HG03469 (cell line): ENCODE data around the gene CDK10.
"Not testable (repeated sequence)": the region's sequence is repeated elsewhere in the genome, so short reads cannot be mapped to it uniquely, and the experiment has no call there.

ENCODE experiments used
- ATAC-seq: cut with Tn5 transposase; IDR thresholded peaks from one replicate; pipeline ENCODE4 v1.9.1; 2021; ENCODE audit warnings: mild to moderate bottlenecking, moderate library complexity, moderate number of reproducible peaks; ENCODE audit not compliant: unreplicated experiment

Gene CDK10

GRCh38 chr16:89695086-89695874 lies 8.8 kb downstream of the CDK10 start:
- ATAC-seq, result no peak

DNA sequence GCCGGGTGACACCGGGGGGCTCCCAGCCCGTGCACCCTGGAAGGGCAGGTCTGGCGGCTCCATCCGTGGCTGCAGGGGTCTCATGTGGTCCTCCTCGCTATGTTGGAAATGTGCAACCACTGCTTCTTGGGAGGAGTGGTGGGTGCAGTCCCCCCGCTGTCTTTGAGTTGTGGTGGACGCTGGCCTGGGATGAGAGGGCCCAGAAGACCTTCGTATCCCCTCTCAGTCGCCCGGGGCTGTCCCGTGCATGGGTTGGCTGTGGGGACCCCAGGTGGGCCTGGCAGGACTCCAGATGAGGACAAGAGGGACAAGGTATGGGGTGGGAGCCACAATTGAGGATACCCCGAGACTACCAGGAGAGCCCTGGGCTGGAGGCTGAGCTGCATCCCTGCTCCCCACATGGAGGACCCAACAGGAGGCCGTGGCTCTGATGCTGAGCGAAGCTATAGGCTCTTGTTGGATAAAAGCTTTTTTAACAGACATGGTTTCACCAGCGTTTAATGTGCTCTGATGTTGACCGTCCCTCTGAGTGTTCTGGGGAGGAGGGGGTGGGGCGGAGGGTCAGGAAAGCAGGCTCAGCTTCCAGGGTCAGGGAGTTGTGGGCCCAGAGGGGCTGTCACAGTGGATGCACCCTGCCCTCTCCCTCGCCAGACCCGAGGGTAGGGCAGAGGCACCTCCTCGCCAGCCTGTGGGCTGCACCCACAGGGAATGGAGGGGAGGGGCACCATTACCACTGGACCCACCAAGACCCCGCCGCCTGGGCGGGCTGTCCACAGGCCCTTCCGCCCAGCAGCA lies 9.6 kb downstream of the CDK10 start:
- ATAC-seq, result no peak

GRCh38 chr16:89696670-89697128 lies 10.2 kb downstream of the CDK10 start:
- ATAC-seq, result no peak

DNA sequence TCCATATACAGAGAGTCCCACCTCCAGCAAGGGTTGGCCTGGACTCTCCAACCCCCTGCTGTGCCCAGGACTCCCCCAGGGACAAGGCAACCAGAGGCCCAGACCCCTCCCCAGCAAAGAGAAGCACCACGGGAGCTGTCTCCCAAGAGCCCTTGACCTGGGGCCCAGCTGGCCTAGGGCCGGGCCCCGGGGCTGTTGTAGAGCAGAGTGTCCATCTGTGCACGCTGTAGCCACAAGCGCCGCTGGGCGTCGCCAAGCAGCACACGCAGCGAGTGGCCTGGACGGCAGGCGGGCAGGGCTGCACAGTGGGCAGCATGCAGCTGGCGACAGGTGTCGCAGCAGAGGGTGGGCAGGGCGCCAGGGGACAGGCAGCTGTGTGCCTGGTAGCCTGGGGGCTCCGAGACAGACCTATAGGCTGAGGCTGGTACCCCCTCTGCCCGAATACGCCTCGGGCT lies 10.7 kb downstream of the CDK10 start:
- ATAC-seq, result no peak

GRCh38 chr16:89697616-89698331 lies 11.3 kb downstream of the CDK10 start:
- no peak for ATAC-seq

DNA sequence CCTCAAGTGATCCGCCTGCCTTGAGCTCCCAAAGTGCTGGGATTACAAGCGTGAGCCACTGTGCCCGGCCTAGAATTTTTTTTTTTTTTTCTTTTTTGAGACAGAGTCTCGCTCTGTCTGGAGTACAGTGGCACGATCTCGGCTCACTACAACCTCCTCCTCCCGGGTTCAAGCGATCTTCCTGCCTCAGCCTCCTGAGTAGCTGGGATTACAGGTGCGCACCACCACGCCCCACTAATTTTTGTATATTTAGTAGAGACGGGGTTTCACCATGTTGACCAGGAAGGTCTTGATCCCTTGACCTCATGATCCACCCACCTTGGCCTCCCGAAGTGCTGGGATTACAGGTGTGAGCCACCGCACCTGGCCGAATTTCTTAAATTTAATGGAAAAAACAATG lies 12.2 kb downstream of the CDK10 start:
- not testable (repeated sequence) for ATAC-seq

GRCh38 chr16:89699629-89700099 lies 13.2 kb downstream of the CDK10 start:
- not testable (repeated sequence) for ATAC-seq

DNA sequence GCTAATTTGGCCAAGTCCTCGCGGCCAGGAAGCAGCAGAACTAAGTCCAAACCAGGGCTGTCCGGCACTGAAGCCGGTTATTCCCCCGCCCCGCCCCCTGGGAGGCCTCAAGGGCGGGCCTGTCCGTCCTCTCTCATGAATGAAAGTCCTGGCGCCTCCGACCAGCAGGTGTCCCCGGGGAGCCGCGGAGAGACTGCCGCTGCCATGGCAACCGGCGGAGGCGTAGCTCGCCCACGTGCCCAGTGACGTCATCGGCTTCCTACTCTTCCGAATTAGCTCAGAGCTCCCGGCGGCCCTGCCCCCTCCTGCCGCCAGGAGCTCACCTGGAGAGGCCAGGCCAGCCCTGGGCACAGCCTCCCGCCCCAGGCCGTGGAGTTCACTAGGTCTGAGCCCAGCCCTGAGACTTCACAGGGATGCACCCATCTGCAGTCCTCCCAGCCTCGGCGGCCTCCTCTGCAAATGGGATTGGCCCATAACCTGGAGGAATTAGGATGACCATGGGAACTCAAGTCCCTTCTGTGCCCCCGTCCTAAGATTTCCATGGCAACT lies 13.7 kb downstream of the CDK10 start:
- peak; percentile 36 for ATAC-seq

DNA sequence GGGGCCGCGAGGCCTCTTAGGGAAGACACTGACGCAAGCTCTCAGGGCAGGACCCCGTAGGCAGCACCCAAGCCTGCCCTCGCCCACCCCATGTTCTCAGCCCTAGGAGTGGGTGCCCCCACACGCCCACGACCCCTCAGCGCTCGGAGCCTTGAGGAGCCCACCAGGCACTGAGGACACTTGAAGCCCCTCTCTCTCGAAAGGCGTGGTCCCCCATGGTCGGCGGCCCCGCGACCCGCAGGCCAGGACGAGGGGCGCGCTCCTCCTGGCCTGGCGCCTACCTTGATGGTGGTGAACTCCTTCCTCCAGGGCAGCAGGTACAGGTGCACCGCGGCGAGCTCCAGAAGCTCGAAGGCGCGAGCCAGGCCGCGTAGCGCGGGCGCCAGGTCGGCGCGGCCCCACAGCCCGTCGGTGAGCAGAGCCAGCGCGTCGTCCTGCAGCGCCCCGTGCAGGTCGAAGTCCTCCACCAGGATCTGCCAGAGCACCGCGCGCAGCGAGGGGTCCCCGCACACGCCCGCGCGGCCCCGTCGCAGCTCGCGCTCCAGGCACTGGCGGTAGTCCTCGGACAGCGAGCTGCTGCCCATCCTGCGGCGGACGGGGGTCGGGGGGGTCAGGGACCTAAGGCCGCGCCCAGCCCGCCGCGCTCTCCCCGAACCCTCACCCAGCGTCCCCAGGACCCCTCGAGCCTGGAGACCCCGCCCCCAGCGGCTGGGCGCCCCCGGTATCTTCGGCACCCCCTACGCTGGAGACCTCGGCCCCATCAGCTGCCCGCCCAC lies 14.3 kb downstream of the CDK10 start:
- ATAC-seq, result no peak

GRCh38 chr16:89701425-89702406 lies 15.2 kb downstream of the CDK10 start, which contains the start of gene SPATA2L:
Gene SPATA2L, minus strand, starts transcription at chr16:89701705. Its CDS starts 473 bp downstream, at chr16:89701232.
- peak; percentile 33 for ATAC-seq

DNA sequence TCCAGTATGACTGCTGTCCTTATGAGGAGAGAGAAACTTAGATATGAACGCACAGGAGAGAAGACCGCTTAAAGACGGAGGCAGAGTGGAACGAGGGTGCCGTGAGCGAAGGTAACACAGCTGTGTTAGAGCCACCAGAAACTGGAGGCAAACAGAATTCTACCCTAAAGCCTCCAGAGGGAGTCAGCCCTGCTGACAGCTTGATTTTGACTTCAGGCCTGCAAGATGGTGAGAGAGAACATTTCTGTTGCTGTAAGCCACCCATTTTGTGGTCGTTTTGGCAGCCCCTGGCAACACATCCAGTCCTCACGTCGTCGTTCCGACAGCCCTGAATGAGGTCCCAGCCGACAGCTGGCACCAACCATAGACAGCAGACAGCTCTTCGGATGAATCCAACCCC lies 17.8 kb downstream of the CDK10 start:
- no peak for ATAC-seq

- no peak for ATAC-seq
These were observed 18.5 kb downstream of the CDK10 start for GRCh38 chr16:89705006-89705405.

DNA sequence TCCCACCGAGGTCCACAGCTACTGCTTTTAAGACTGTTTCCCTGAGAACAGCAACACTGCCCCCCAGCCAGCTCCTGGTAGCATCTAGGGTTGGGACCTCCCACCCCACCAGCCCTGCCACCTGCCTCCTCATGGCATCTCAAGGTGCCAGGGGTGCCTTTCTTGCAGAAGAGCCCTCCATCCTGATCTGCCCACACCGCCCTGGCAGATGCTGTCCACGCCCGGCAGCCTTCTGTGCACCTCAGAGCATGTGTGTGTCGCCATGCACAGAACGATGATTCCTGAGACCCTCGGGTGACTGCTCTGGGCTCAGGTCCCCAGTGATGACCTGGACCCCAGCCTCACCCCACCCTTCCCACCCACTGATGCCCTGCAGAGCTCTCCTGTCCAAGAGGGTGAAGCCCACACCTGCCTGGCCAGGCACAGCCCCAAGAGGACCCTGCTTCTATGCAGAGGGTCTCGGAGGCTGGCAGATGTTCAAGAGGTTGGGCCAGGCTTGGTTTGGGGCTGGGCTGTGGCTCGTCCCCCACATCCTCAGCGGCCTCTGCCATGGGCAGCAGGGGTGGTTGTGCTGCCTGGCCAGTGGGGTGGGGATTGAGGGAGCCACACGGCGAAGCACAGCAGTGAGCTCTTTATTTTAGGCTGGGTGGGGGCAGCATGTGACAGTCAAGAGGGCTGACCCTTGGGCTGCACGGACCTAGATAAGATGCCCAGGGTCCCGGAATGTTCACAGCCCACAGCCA lies 20.2 kb downstream of the CDK10 start:
- no peak for ATAC-seq

GRCh38 chr16:89707695-89708094 lies 21.2 kb downstream of the CDK10 start:
- ATAC-seq, result no peak

DNA sequence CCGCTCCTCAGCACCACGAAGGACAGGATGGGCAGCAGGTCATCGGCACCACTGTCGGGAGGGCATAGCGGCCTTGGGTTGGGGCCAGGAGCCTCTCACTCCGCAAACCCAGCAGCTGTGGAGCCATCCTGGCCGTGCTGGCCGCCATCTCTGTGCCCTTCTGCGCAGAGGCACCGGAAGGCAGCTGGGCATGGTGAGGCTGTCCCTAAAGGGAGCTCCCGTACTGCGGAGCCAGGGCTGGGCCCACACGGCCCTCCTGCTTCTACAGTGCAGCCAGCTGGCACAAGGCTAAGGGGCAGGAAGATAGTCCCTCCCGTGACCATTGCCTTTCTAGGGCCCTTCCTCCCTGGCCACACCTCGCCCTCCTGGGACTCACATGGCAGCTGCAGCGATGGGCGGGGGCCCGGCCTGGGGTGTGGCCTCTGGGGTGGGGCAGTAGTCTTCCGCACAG lies 22.0 kb downstream of the CDK10 start:
- ATAC-seq, result no peak

DNA sequence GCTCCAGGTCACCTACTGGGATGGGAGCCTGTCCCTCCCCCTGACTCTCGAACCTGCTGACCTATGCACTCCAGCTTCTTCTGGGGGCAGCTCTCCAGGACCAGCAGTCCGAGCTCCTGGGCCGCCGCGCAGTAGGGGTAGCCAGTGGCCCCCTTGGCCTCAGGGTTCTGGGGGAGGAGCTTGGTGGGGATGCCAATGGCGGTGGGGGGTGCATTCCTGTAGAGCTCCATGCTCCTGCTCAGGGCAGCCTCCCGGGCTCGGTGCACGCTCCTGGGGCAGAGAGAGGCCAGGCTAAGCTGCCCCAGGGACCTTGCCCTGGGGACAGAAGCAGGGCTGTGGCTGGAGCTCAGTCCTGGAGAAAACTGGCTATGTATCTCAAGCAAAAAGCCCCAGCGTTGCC lies 22.7 kb downstream of the CDK10 start:
- no peak for ATAC-seq

- ATAC-seq, result no peak
These were observed 23.4 kb downstream of the CDK10 start for GRCh38 chr16:89709716-89710432.
